HG02938 (cell line): Measurements from ENCODE around the gene ITPKC.

Source experiments
- ATAC-seq: cut with Tn5 transposase; IDR thresholded peaks from one replicate; pipeline ENCODE4 v1.9.1; 2021; ENCODE audit warnings: mild to moderate bottlenecking, moderate library complexity; ENCODE audit not compliant: unreplicated experiment

Gene ITPKC

GRCh38 chr19:40786060-40787037, 69.4 kb downstream of the ITPKC start:
- ATAC-seq, result no peak
